SK-N-SH treated with all-trans-retinoic acid at 6 μM for 48 hours (cell line): ENCODE measurements around the gene ST8SIA1.

Experiments used
- ATAC-seq: fragments of 200-7000 bp; cut with Tn5 transposase; 3 replicates; pipeline ENCODE4 v1.9.1; 2020; ENCODE audit warnings: mild to moderate bottlenecking, moderate library complexity
- ARNTL ChIP-seq: fragments of 450-650 bp; formaldehyde crosslinking; IDR thresholded peaks from 2 replicates; pipeline ENCODE4 v1.5.0; 2020; ENCODE audit warnings: low read depth, mild to moderate bottlenecking, moderate library complexity, borderline replicate concordance
- BACH2 ChIP-seq: fragments of 250-450 bp; sonication (Bioruptor Pico); IDR thresholded peaks from 2 replicates; pipeline ENCODE4 v1.9.0; 2021; ENCODE audit warnings: mild to moderate bottlenecking, borderline replicate concordance
- CSDC2 ChIP-seq: fragments of 250-450 bp; sonication (Bioruptor Pico); IDR thresholded peaks from 2 replicates; pipeline ENCODE4 v1.5.0; 2020; ENCODE audit warnings: mild to moderate bottlenecking, moderate library complexity
- ESRRG ChIP-seq: fragments of 250-450 bp; sonication (Bioruptor Pico); IDR thresholded peaks from 2 replicates; pipeline ENCODE4 v1.6.1; 2021; ENCODE audit warnings: mild to moderate bottlenecking
- GLIS3 ChIP-seq: fragments of 250-450 bp; sonication (Bioruptor Pico); IDR thresholded peaks from 2 replicates; pipeline ENCODE4 v1.5.0; 2020; ENCODE audit warnings: mild to moderate bottlenecking, moderate library complexity
- ISL1 ChIP-seq: fragments of 250-450 bp; sonication (Bioruptor Pico); IDR thresholded peaks from 2 replicates; pipeline ENCODE4 v2.1.2; 2022; ENCODE audit warnings: mild to moderate bottlenecking, moderate library complexity
- OSR1 ChIP-seq: fragments of 250-450 bp; sonication (Bioruptor Pico); IDR thresholded peaks from 2 replicates; pipeline ENCODE4 v1.8.0; 2022; ENCODE audit warnings: moderate library complexity, mild to moderate bottlenecking, inconsistent platforms
- POU6F1 ChIP-seq: fragments of 250-450 bp; sonication (Bioruptor Pico); IDR thresholded peaks from 2 replicates; pipeline ENCODE4 v1.8.0; 2021; ENCODE audit warnings: low read depth, mild to moderate bottlenecking, moderate library complexity, borderline replicate concordance
- PPARA ChIP-seq: fragments of 250-450 bp; sonication (Bioruptor Pico); IDR thresholded peaks from 2 replicates; pipeline ENCODE4 v1.5.0; 2020; ENCODE audit warnings: mild to moderate bottlenecking, borderline replicate concordance
- RARB ChIP-seq: fragments of 250-450 bp; sonication (Bioruptor Pico); IDR thresholded peaks from 2 replicates; pipeline ENCODE4 v1.8.0; 2021; ENCODE audit warnings: mild to moderate bottlenecking, moderate library complexity
- SNAI2 ChIP-seq: fragments of 250-450 bp; sonication (Bioruptor Pico); IDR thresholded peaks from 2 replicates; pipeline ENCODE4 v1.5.0; 2020; ENCODE audit warnings: mild to moderate bottlenecking, moderate library complexity
- TCF4 ChIP-seq: fragments of 250-450 bp; sonication (Bioruptor Pico); IDR thresholded peaks from 2 replicates; pipeline ENCODE4 v1.8.0; 2021; ENCODE audit warnings: mild to moderate bottlenecking, moderate library complexity, borderline replicate concordance
- TOX ChIP-seq: fragments of 250-450 bp; sonication (Bioruptor Pico); IDR thresholded peaks from 2 replicates; pipeline ENCODE4 v1.8.0; 2021; ENCODE audit warnings: mild to moderate bottlenecking, moderate library complexity, borderline replicate concordance
- ZC3H10 ChIP-seq: fragments of 250-450 bp; sonication (Bioruptor Pico); IDR thresholded peaks from 2 replicates; pipeline ENCODE4 v1.5.1; 2021; ENCODE audit warnings: mild to moderate bottlenecking, moderate library complexity
- ZFP3 ChIP-seq: fragments of 250-450 bp; sonication (Bioruptor Pico); IDR thresholded peaks from 2 replicates; pipeline ENCODE4 v1.5.0; 2020; ENCODE audit warnings: mild to moderate bottlenecking, moderate library complexity
- ZFP30 ChIP-seq: fragments of 450-650 bp; formaldehyde crosslinking; IDR thresholded peaks from 2 replicates; pipeline ENCODE4 v1.5.0; 2022; ENCODE audit warnings: mild to moderate bottlenecking, moderate library complexity
- ZNF565 ChIP-seq: fragments of 450-650 bp; formaldehyde crosslinking; conservative IDR thresholded peaks from 2 replicates; pipeline ENCODE4 v1.5.0; 2020; ENCODE audit warnings: low read depth, mild to moderate bottlenecking, moderate library complexity
- ZNF70 ChIP-seq: fragments of 450-650 bp; formaldehyde crosslinking; IDR thresholded peaks from 2 replicates; pipeline ENCODE4 v1.5.0; 2020; ENCODE audit warnings: mild to moderate bottlenecking, moderate library complexity
- ZNF8 ChIP-seq: fragments of 450-650 bp; formaldehyde crosslinking; IDR thresholded peaks from 2 replicates; pipeline ENCODE4 v1.5.0; 2020; ENCODE audit warnings: mild to moderate bottlenecking, moderate library complexity
- TF ChIP-seq, protein P1 (sequence below): fragments of 250-450 bp; sonication (Bioruptor Pico); IDR thresholded peaks from 2 replicates; pipeline ENCODE4 v1.5.1; 2020; ENCODE audit warnings: low read depth, mild to moderate bottlenecking, moderate library complexity
- TF ChIP-seq, protein P2 (sequence below): fragments of 250-450 bp; sonication (Bioruptor Pico); IDR thresholded peaks from 2 replicates; pipeline ENCODE4 v1.5.0; 2020; ENCODE audit warnings: mild to moderate bottlenecking, moderate library complexity
- TF ChIP-seq, protein P3 (sequence below): fragments of 250-450 bp; sonication (Bioruptor Pico); IDR thresholded peaks from 2 replicates; pipeline ENCODE4 v1.5.1; 2021; ENCODE audit warnings: mild to moderate bottlenecking, moderate library complexity
- TF ChIP-seq, protein P4 (sequence below): fragments of 250-450 bp; sonication (Bioruptor Pico); IDR thresholded peaks from 2 replicates; pipeline ENCODE4 v1.8.0; 2020; ENCODE audit warnings: mild to moderate bottlenecking, moderate library complexity, borderline replicate concordance

The ST8SIA1 gene

DNA sequence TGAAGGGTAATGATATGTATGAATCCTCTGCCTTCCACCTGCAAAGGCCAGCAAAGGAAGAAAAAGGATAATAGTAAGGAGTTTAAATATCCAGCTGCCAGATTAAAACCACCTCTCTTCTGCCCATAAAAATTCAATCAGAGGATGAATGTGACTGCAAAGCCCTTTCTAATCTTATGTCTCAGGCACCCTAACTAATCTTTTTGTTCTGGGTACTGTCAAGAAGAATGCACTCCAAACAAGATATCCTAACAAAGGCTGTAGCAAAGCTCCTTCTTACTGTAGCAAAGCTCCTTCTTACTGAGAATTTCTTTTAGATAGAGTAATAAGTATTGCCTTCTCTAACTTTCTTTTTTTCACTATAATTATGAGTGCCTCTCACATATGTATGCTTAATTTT, 91.8 kb downstream of the ST8SIA1 start:
- ATAC-seq, result no peak
- TF ChIP-seq RARB (CRISPR knock-in tag) (no peak), PPARA (CRISPR knock-in tag) (no peak), OSR1 (CRISPR knock-in tag) (no peak), TOX (no peak), ISL1 (CRISPR knock-in tag) (no peak), ESRRG (CRISPR knock-in tag) (no peak), ZNF565 (CRISPR knock-in tag) (no peak), TCF4 (CRISPR knock-in tag) (no peak), GLIS3 (CRISPR knock-in tag) (no peak), POU6F1 (CRISPR knock-in tag) (no peak), SNAI2 (no peak), ZFP3 (CRISPR knock-in tag) (no peak), ARNTL (CRISPR knock-in tag) (no peak), ZFP30 (no peak), ZC3H10 (no peak)
- TF ChIP-seq, protein P1, sequence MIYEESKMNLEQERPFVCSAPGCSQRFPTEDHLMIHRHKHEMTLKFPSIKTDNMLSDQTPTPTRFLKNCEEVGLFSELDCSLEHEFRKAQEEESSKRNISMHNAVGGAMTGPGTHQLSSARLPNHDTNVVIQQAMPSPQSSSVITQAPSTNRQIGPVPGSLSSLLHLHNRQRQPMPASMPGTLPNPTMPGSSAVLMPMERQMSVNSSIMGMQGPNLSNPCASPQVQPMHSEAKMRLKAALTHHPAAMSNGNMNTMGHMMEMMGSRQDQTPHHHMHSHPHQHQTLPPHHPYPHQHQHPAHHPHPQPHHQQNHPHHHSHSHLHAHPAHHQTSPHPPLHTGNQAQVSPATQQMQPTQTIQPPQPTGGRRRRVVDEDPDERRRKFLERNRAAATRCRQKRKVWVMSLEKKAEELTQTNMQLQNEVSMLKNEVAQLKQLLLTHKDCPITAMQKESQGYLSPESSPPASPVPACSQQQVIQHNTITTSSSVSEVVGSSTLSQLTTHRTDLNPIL (CRISPR knock-in tag), result no peak
- TF ChIP-seq, protein P2, sequence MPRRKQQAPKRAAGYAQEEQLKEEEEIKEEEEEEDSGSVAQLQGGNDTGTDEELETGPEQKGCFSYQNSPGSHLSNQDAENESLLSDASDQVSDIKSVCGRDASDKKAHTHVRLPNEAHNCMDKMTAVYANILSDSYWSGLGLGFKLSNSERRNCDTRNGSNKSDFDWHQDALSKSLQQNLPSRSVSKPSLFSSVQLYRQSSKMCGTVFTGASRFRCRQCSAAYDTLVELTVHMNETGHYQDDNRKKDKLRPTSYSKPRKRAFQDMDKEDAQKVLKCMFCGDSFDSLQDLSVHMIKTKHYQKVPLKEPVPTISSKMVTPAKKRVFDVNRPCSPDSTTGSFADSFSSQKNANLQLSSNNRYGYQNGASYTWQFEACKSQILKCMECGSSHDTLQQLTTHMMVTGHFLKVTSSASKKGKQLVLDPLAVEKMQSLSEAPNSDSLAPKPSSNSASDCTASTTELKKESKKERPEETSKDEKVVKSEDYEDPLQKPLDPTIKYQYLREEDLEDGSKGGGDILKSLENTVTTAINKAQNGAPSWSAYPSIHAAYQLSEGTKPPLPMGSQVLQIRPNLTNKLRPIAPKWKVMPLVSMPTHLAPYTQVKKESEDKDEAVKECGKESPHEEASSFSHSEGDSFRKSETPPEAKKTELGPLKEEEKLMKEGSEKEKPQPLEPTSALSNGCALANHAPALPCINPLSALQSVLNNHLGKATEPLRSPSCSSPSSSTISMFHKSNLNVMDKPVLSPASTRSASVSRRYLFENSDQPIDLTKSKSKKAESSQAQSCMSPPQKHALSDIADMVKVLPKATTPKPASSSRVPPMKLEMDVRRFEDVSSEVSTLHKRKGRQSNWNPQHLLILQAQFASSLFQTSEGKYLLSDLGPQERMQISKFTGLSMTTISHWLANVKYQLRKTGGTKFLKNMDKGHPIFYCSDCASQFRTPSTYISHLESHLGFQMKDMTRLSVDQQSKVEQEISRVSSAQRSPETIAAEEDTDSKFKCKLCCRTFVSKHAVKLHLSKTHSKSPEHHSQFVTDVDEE (CRISPR knock-in tag), result no peak
- TF ChIP-seq, all 23 proteins: peak for 0

GRCh38 chr12:22238211-22238610, 96.3 kb downstream of the ST8SIA1 start:
- no peak for TF ChIP-seq ISL1 (CRISPR knock-in tag)
- ATAC-seq, result no peak

DNA sequence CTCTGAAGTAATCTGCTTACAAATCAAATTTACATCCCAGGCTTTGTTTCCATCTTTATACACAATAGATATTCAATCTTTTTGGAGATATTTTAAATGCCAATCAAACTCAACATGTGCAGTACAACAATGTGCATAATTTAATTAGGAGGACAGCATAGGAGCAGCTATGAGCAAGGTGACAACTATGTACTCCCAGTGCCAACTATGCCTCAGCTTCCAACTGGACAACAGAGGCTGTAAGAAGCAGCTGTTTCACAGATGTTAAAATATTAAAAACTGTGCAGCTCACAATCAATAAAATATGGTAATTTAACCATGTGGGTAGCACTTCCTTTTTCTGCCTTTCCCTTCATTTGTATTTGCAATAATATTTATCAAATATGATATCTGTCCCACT, 99.9 kb downstream of the ST8SIA1 start:
- ATAC-seq, result no peak
- TF ChIP-seq, protein P3, sequence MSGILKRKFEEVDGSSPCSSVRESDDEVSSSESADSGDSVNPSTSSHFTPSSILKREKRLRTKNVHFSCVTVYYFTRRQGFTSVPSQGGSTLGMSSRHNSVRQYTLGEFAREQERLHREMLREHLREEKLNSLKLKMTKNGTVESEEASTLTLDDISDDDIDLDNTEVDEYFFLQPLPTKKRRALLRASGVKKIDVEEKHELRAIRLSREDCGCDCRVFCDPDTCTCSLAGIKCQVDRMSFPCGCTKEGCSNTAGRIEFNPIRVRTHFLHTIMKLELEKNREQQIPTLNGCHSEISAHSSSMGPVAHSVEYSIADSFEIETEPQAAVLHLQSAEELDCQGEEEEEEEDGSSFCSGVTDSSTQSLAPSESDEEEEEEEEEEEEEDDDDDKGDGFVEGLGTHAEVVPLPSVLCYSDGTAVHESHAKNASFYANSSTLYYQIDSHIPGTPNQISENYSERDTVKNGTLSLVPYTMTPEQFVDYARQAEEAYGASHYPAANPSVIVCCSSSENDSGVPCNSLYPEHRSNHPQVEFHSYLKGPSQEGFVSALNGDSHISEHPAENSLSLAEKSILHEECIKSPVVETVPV (CRISPR knock-in tag), result no peak
- TF ChIP-seq ARNTL (CRISPR knock-in tag) (no peak), GLIS3 (CRISPR knock-in tag) (no peak), ZC3H10 (no peak), ZFP3 (CRISPR knock-in tag) (no peak), BACH2 (CRISPR knock-in tag) (no peak), SNAI2 (no peak)
- TF ChIP-seq, protein P2 (CRISPR knock-in tag), result no peak
- TF ChIP-seq, all 23 proteins: peak for 0

DNA sequence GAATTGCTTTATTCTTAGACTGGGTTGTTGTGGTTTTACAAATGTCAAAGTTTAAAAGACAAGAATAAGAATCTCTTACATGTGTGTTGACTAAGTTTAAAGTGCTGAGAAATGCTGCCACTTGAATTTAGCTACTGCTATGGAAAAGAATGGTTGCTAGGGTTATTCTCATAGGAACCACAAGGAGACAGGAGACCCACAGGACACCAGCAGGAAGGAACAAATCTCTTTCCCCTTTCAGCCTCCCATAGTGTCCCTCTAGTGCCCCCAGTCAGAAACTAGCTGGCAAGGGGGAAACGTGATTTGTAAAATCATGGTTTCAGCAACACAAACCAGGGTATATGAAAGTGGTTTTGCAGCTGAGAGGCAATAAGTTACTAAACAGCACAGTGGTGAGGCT, 102.7 kb downstream of the ST8SIA1 start:
- no peak for ATAC-seq
- TF ChIP-seq TOX (no peak), TCF4 (CRISPR knock-in tag) (no peak), GLIS3 (CRISPR knock-in tag) (no peak), ZFP30 (no peak), CSDC2 (no peak), BACH2 (CRISPR knock-in tag) (no peak), ZNF8 (CRISPR knock-in tag) (no peak), SNAI2 (no peak), RARB (CRISPR knock-in tag) (no peak), OSR1 (CRISPR knock-in tag) (no peak), ARNTL (CRISPR knock-in tag) (no peak), ZNF70 (CRISPR knock-in tag) (no peak)
- TF ChIP-seq, protein P4, sequence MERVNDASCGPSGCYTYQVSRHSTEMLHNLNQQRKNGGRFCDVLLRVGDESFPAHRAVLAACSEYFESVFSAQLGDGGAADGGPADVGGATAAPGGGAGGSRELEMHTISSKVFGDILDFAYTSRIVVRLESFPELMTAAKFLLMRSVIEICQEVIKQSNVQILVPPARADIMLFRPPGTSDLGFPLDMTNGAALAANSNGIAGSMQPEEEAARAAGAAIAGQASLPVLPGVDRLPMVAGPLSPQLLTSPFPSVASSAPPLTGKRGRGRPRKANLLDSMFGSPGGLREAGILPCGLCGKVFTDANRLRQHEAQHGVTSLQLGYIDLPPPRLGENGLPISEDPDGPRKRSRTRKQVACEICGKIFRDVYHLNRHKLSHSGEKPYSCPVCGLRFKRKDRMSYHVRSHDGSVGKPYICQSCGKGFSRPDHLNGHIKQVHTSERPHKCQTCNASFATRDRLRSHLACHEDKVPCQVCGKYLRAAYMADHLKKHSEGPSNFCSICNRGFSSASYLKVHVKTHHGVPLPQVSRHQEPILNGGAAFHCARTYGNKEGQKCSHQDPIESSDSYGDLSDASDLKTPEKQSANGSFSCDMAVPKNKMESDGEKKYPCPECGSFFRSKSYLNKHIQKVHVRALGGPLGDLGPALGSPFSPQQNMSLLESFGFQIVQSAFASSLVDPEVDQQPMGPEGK (CRISPR knock-in tag), result no peak
- TF ChIP-seq, protein P3 (CRISPR knock-in tag), result no peak
